ENCODE measurements around the gene WDR11. TPM values are rescaled to one million over a fixed set of nuclear protein-coding genes. Genes with fewer than 3 reads are reported as not detected.

WDR11 gene
- total and polyA plus RNA-seq, 2 donors from 2014 or later = 20.5 to 60.8 TPM

DNA sequence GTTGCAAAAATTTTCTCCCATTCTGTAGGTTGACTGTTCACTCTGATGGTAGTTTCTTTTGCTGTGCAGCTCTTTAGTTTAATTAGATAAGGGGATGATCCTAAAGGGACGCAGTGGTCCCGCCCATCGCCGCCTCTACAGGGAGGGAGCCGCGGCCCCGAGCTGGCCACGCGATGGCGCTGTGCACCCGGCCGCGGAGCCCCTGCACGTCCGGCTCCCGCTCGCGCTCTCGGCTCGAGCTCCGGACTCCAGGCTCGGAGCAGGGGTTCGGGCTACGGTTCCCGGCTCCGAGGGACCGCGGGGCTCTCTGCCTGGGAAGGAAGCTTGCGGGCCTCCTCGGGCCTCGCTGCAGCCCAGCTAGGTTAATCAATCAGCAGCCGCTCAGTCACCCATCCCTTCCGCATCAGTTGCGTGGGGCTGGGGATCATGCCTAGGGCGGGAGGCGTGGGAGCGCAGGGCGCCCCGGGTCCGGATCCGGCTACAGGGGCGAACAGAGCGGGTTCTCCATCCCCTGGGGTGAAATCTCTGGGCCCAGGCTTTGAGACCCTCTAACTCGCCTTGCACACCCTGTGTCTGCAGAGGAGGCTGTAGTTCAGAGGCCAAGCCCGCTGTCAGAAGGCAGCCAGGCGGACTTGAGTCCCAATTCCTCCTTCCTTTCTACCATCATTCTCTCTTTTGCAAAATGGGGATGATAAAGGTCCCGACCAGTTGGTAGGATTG lies 97.9 kb downstream of the WDR11 start:
- TF ChIP-seq, protein P1, sequence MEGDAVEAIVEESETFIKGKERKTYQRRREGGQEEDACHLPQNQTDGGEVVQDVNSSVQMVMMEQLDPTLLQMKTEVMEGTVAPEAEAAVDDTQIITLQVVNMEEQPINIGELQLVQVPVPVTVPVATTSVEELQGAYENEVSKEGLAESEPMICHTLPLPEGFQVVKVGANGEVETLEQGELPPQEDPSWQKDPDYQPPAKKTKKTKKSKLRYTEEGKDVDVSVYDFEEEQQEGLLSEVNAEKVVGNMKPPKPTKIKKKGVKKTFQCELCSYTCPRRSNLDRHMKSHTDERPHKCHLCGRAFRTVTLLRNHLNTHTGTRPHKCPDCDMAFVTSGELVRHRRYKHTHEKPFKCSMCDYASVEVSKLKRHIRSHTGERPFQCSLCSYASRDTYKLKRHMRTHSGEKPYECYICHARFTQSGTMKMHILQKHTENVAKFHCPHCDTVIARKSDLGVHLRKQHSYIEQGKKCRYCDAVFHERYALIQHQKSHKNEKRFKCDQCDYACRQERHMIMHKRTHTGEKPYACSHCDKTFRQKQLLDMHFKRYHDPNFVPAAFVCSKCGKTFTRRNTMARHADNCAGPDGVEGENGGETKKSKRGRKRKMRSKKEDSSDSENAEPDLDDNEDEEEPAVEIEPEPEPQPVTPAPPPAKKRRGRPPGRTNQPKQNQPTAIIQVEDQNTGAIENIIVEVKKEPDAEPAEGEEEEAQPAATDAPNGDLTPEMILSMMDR (IDR thresholded peaks at IDR 0.05; ENCODE audit: borderline replicate concordance, extremely low read depth, insufficient read depth) = peak; percentile 90
- FAIRE-seq = no peak
- Histone ChIP-seq H3K27ac (ENCODE audit: low read depth in 2 of 2, low read length in 2 of 2) (no peak overlapping the region), H3K4me3 (ENCODE audit: low read length in 3 of 3) (peak overlapping the region in 1 of 3 donors; percentile 32), H3K9me3 (ENCODE audit: control insufficient read depth in 2 of 3, insufficient read depth in 1 of 3, low read length in 3 of 3) (peaks cover 0 to 10% (median 0%) of the 10 kb centered on the region in 3 donors), H3K36me3 (ENCODE audit: control insufficient read depth in 2 of 3, insufficient read depth in 3 of 3, low read length in 3 of 3) (no peaks in the 10 kb centered on the region), H3K4me1 (ENCODE audit: control insufficient read depth in 2 of 3, insufficient read depth in 2 of 3, low read depth in 1 of 3, low read length in 3 of 3) (peaks cover 0 to 4% (median 3%) of the 10 kb centered on the region in 3 donors), H3K27me3 (ENCODE audit: control insufficient read depth, insufficient read depth, low read length) (no peaks in the 10 kb centered on the region), H3K9ac (ENCODE audit: low read length in 3 of 3) (no peak overlapping the region)
- intact Hi-C loops (cut with DNase I) = loop anchor here (5.0 to 10.0 kb wide), 3 partner anchors 653 to 946 kb away; no protein-coding TSS in a partner anchor
- DNase-seq = peak; percentile 87 to 95 (median 89)

DNA sequence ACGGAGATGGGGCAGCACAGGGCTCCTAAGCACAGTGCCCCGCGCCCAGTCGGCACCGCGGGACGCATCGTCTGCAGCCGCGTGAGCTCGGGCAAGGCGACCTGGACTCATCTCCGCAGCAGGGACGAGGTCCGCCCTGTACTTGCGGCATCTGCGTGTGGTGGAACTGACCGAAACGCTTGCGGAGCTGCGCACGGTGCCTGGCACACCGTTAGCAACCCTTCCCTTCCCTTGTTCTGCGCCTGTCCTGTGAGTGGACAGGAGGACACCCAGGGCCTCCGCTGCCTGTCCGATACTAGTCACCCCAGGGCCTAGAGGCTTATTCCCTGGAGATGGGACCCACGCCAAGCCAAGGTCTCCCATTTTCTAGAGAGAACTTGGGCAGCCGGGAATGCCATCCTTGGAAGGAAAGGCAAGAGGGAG lies 98.5 kb downstream of the WDR11 start:
- Histone ChIP-seq H3K27ac (ENCODE audit: low read depth in 2 of 2, low read length in 2 of 2) (no peak overlapping the region), H3K9me3 (ENCODE audit: control insufficient read depth in 2 of 3, insufficient read depth in 1 of 3, low read length in 3 of 3) (peaks cover 0 to 14% (median 0%) of the 10 kb centered on the region in 3 donors), H3K9ac (ENCODE audit: low read length in 3 of 3) (no peak overlapping the region), H3K27me3 (ENCODE audit: control insufficient read depth, insufficient read depth, low read length) (no peaks in the 10 kb centered on the region), H3K36me3 (ENCODE audit: control insufficient read depth in 2 of 3, insufficient read depth in 3 of 3, low read length in 3 of 3) (no peaks in the 10 kb centered on the region), H3K4me3 (ENCODE audit: low read length in 3 of 3) (peak overlapping the region in 1 of 3 donors; percentile 32), H3K4me1 (ENCODE audit: control insufficient read depth in 2 of 3, insufficient read depth in 2 of 3, low read depth in 1 of 3, low read length in 3 of 3) (peaks cover 0 to 4% (median 3%) of the 10 kb centered on the region in 3 donors)
- FAIRE-seq = no peak
- TF ChIP-seq, protein P1 (IDR thresholded peaks at IDR 0.05; ENCODE audit: borderline replicate concordance, extremely low read depth, insufficient read depth) = no peak
- DNase-seq = peak in 2 of 5 donors; percentile 48 to 52
- intact Hi-C loops (cut with DNase I) = loop anchor here (5.0 to 10.0 kb wide), 3 partner anchors 653 to 945 kb away; no protein-coding TSS in a partner anchor

DNA sequence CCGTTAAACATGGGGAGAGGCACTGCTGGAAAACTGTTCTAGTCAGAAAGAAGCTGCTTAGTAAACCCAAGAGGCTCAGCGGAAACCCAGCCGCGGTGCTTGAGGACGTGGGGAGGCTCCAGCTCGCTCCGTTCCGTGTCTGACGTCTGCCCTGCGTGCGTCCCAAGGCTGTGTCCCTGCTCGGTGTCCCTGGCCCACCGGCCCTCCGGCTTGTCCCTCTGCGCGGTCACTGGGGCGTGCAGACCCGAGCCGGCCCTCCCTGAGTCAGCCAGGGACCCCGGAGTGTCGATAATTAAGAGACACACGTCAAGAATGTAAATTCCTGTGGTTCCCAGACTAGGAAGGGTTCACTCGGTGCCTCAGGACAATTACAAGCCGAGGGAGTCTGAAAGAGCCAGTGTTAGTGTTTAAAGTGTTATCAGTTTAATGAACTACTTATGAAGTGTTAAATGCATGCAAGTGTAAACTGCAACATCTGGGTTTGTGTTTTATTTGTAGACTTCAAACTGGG lies 98.9 kb downstream of the WDR11 start:
- Histone ChIP-seq H3K27me3 (ENCODE audit: control insufficient read depth, insufficient read depth, low read length) (no peaks in the 10 kb centered on the region), H3K9me3 (ENCODE audit: control insufficient read depth in 2 of 3, insufficient read depth in 1 of 3, low read length in 3 of 3) (peaks cover 0 to 15% (median 0%) of the 10 kb centered on the region in 3 donors), H3K4me3 (ENCODE audit: low read length in 3 of 3) (peak overlapping the region in 1 of 3 donors; percentile 32), H3K4me1 (ENCODE audit: control insufficient read depth in 2 of 3, insufficient read depth in 2 of 3, low read depth in 1 of 3, low read length in 3 of 3) (peaks cover 0 to 4% (median 3%) of the 10 kb centered on the region in 3 donors), H3K36me3 (ENCODE audit: control insufficient read depth in 2 of 3, insufficient read depth in 3 of 3, low read length in 3 of 3) (no peaks in the 10 kb centered on the region), H3K27ac (ENCODE audit: low read depth in 2 of 2, low read length in 2 of 2) (no peak overlapping the region), H3K9ac (ENCODE audit: low read length in 3 of 3) (no peak overlapping the region)
- FAIRE-seq (no peak), DNase-seq (peak in 4 of 5 donors; percentile 59 to 72 (median 67))
- intact Hi-C loops (cut with DNase I) = no loop called here
- TF ChIP-seq, protein P1 (IDR thresholded peaks at IDR 0.05; ENCODE audit: borderline replicate concordance, extremely low read depth, insufficient read depth) = no peak

Data from kidney (tissue), 14 donors.